GM21737 (cell line): ENCODE measurements around the gene NT5C3B.
"Not testable (repeated sequence)": the region's sequence is repeated elsewhere in the genome, so short reads cannot be mapped to it uniquely, and the experiment has no call there.

Experiments used
- ATAC-seq: cut with Tn5 transposase; IDR thresholded peaks from one replicate; pipeline ENCODE4 v1.9.1; 2021; ENCODE audit warnings: mild to moderate bottlenecking, moderate library complexity; ENCODE audit not compliant: unreplicated experiment

NT5C3B gene

DNA sequence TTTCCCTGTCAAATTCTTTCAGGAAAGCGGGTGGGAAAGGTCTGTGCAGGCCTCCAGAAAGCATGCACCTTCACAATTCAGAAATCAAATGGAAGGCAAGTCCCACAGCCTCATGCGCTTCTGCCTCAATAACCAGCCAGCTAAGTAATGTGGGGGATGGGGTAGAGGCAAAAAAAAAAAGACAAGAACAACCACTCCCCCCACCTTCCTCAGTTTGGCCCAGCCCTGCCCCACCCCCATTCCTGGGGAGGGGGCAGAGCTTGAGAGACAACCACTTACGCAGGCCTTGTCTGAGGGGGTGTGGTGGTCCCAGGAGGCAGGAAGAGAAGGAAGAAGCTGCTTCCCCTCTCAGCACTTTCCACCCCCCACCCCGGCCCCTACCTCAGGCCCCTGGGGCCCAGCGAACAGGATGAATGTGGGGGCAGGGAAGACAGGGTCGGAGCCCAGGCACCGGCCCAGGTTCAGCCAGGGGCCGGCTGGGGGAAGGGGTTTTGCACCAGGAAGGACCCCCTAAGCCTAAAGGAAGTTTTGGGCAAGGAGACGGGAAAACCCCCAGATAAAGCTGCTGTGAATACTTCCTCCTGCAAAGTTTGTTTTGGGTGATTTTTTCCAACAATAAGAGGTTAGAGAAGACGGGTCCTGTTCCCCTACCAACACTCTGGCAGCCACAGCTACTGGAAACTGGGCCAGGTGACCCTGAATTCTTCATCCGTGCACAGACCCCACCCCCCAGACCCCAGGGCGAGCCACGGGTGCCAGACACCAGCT, 50.8 kb downstream of the NT5C3B start:
- ATAC-seq = no peak

GRCh38 chr17:41784207-41784744, 51.8 kb downstream of the NT5C3B start:
- no peak for ATAC-seq

GRCh38 chr17:41782142-41782541, 53.9 kb downstream of the NT5C3B start:
- no peak for ATAC-seq

DNA sequence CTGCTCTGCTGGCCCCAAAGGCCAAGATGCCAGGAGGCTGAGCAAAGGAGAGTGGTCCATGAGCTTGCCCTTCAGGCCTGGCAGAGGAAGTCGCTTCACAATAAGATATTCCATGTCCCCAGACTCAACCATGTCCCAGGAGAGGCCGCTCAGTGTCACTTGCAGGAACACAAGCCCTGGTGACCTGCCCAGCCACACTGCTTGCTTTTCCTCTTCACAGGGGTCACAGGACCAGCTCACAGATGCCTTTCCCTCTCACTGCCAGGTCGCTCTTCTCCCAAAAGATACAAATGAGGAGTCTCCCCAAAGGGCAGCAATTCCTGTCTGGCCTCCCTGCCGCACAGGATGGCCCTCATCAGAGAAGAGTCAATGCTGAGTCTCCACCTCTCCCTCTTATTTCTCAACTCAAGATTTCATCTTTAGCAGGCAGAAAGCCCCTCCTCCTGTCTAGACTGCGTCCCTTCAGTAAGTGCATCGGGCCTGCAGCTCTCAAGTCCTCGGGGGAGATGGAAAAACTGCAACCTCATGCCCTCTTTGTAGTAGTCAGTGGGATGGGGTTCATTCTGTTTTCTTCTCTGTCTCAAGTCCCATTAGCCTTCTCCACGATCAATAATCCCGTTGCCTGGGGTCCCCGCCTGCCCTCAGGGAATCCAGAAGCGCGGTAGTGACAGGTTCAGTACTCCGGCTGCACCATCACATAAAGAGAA, 54.5 kb downstream of the NT5C3B start:
- ATAC-seq = no peak

DNA sequence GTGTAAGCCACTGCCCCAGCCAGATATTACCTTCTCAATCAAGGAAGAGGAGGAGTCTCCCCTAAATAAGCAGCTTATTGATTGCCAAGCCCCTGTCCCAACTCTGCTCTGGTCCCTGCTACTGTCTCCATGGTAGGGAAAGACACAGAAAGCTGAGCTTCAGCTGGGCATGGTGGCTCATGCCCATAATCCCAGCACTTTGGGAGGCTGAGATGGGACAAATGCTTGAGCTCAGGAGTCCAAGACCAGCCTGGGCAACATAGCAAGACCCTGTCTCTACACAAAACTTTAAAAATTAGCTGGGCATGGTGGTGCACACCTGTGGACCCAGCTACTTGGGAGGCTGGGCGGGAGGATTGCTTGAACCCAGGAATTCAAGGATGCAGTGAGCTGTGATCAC, 56.1 kb downstream of the NT5C3B start:
- no peak for ATAC-seq

- no peak for ATAC-seq
These were observed 58.4 kb downstream of the NT5C3B start for GRCh38 chr17:41777574-41778188.

- ATAC-seq = no peak
These were observed 58.9 kb downstream of the NT5C3B start for GRCh38 chr17:41777157-41777573.

GRCh38 chr17:41776262-41776900, 59.7 kb downstream of the NT5C3B start:
- not testable (repeated sequence) for ATAC-seq

DNA sequence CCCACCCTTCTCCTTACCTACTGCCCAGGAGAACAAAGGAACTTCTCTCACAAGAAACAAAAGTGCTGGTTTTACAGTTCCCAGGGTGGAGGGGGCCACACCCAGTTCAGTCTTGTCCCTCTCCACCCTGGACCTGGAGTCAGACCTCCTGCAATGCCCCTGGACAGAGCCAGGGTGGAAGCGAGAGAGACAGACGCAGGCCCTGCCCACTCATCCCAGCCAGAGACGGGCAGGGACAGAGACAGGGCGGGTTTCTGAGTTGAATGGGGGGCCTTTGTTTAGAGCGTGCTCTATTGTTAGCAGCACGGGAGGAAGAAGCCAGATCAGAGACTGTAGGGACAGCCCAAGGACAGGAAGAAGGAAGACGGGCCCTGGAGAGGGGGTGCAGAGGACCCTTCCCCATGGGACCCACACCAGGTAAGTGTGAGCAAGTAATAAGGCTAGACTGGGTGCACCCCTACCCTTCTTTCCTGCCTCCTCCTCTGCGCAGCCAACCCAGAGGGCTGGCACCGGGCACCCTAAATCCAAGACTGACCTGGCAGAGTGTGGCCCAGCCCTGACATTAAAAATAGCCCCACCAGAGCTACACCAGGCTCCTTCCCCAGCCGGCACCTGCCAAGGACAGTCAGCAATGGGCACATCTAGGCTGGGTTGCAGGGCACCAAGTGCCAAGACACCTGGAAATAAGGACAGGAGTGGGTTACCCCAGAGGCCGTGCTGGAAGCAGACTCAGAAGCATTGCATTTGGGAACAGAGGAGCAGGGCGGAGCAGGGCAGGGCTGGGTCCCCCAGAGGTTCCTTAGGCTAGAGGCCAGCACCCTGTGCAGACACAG, 60.4 kb downstream of the NT5C3B start:
- ATAC-seq = no peak
